ENCODE results near the gene THUMPD1.
A peak's percentile ranks its signal among the peaks of the same experiment; 100 is the strongest.
"Not testable (repeated sequence)": the region's sequence is repeated elsewhere in the genome, so short reads cannot be mapped to it uniquely, and the experiment has no call there.

The THUMPD1 gene

DNA sequence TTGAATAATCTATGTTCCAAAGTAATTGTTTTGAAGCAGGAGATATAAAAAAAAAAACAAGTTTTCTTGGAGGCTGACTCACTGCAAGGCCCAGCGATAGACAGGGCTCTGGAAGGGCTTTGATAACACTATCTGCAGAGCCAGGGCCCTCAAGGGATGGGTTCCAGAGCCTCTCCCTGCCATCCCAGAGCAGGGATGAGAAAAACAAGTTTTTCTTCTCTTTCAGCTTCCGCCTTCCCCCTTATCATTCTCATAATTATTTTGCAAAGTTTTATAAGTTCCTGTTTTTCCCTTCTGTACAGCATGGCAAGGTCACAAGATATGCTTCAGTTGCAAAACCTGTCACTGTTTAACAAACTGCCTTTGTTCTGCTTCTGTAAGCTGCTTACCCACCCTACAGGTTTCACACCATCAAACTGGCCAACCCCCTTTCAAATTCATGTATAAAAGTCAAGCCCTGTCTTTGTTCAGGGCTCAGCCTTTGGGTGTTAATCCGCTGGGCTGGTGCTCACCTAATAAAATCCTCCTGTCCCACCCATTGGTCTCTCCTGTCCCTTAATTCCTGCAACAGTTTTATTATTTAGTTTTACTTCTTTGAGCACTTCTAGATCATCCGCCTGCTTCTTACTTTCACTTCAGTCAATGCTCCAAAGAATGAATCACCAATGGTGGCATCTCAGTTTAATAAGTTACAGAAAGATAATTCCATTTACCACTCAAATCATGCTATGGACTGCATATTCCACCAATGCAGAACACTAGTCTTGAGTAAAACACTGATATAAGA lies 5.6 kb upstream of the THUMPD1 start:
- no peak for DNase-seq

DNA sequence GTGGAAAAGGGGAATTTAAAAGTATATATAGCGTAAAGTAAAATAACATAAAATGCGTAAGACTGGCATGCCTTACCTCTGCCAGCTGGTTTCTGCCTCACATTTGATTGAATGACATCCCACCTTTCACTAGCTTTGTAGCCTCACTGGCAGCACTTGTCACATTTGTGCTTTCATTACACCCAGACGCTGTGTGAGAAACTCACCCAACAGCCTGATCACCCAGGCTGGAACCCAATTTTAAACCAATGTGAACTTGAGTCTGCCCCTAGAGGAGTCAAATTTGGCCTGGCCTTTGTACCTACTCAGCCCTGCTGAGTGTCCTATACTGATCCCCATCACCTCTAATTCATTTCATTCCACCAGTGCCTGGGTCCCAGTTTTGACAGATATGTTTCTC lies 4.8 kb upstream of the THUMPD1 start:
- DNase-seq = no peak

DNA sequence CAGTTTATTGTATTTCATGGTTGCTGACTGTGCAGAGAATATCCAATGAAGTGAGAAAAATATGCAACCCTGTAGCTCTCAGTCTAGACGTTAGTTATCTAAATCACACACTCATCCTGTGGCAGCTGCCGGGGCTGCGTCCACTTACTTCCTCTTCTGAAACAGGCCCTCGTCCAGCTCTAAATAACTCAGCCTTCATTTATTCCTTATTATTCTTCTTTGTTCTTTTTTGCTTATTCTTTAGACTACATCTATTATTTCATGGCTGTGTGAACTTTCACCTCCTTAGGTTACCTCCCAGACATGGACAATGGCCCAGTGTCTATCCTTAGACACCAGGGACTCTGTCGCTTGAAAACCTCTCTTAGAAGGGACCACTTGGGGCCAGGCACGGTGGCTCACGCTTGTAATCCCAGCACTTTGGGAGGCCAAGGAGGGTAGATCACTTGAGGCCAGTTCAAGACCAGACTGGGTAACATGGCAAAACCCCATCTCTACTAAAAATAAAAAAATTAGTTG lies 3.4 kb upstream of the THUMPD1 start:
- DNase-seq = no peak

DNA sequence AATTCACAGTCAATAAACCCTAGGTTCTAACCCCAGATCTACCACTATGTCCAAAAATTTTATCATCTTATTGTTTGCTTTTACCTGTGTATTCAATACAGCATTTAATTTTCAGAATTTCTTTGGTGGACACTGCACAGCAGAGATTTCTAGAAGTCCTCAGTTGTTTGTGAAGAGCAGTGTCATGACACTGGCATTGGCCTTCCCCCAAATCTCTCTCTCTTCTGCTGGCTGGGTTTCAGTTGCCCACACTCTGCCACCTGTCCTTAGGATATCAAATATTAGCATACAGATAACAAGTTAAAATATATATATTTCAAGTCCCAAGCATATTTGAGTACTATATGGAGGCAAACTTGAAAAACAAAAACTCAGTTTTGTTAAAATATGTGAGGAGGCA lies 2.0 kb upstream of the THUMPD1 start:
- no peak for DNase-seq

DNA sequence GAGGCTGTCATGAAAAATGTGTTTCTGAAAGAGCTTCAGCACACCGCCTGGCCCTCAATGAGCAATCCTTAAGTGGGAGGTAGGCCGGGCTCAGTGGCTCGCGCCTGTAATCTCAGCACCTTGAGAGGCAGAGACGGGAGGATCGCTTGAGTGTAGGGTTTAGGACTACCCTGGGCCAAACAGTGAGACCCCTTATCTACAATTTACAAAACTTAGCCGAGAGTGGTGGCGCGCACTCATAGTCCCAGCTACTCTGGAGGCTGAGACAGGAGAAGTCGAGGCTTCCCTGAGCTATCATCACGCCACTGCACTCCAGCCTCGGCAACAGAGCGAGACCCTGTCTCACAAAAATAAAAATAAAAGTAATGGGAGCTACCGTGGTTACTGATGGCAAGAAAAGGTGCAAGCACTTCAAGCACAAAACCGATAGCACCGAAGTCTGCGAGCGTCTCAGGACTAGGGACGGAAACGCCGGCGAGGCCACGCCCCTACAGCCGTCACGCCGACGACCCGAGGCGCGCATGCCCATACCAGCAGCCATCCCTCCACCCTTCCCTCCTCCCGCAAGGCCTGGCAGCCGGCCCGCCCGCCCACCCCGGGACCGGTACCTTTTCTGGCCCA lies 607 bp downstream of the THUMPD1 start:
- peak; percentile 87 for DNase-seq

DNA sequence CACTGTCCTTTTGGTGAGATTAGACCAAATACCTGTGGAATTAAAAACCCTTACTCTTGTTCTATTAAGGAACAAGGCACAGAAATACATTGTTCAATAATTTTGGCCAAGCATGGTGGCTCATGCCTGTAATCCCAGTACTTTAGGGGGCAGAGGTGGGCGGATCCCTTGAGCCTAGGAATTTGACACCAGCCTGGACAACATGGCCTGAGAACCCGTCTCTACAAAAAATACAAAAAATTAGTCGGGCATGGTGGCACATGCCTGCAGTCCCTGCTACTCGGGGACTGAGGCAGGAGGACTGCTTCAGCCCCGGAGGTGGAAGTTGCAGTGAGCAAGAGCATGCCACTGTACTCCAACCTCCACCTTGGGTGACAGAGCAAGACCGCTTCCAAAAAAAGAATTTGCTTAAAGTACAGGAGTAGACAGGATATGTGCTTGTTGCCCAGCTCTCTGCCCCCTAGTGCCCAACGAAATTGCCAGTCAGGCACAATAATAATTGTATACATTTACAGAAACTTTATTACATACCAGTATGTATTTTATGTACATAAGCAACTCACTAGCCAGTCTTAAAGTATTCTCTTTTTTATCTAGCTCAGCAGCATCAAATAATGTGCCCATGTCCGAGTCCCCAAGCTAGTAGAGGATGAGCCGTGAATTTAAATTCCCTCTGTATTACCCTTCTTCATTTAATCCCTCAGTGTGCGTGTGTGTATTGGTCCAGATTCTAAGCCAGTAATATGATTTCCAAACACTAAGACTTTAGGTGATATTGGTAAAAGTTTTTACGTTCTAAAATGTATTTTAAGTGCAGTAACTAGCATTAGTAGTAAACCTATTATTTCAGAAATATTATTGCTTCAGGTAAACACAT lies 1.4 kb downstream of the THUMPD1 start:
- DNase-seq = peak; percentile 2

DNA sequence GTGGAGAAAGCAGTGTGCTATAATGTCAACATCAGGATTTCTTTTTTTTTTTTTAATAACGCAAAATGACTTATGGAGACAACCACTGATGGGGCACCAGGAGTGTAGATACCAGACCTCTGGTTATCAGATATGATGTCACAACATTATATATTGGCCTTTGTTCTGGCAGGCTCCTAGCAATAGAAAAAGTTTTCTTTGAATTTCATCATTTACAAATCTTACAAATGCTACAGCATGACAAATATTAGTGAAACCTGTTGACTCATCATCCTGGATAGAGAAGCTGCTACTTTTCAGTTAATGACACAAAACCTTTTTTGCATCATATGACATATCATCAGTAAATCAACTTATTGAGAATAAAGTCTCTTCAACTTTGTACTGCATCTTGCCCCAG lies 6.1 kb downstream of the THUMPD1 start:
- DNase-seq = no peak

DNA sequence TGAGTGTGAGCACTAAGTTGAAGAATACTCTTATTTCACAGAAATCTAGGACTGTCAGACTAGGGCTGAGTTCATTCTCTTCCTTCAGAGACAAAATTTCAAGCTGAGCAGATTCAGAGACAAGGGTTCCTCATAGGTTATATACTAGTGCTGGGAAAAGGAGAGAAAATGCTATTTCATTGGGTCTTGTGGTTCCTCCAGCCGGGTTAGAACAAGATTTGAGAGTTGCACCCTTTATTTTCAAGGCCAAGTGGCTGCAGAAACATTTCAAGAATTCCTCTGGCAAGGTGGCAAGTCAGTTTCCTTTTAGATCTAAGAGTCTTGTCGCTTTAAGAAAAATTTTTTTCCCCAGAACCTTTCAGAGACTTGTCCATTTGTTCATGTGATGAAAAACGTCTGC lies 6.8 kb downstream of the THUMPD1 start:
- DNase-seq = no peak

DNA sequence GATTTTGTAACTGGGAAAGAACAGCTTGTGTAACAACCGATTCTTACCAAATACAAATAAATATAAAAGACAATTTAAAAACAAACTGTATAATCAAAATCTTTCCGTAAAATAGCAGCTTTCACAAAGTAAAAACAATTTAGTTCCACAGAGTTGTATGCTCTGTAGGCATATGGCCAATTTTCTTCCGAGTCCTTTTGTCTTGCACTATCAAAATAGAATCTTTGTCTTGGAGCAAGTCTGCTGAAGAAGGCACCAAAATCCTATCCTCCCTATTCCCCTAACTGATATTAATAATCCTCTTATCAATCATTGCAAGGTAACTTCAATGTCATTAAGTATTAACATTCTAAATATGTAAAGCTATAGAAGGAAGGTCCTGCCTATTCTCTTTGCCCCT lies 7.6 kb downstream of the THUMPD1 start:
- no peak for DNase-seq

DNA sequence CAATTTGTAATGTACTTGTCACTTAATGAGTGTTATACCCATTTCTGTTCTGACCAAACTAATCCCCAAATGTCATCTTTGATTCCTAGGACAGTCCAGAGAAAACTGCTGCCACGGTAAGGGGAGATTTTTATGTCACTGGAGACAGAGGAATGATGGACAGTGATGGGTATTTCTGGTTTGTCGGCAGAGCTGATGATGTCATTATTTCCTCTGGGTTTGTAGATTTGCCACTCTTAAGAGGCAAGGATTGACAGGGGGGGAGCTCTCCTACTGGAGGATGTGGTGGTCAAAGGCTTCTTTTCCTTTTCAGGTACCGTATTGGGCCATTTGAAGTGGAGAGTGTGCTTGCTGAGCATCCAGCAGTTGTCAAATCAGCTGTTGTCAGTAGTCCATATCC lies 12.5 kb downstream of the THUMPD1 start:
- DNase-seq = no peak

DNA sequence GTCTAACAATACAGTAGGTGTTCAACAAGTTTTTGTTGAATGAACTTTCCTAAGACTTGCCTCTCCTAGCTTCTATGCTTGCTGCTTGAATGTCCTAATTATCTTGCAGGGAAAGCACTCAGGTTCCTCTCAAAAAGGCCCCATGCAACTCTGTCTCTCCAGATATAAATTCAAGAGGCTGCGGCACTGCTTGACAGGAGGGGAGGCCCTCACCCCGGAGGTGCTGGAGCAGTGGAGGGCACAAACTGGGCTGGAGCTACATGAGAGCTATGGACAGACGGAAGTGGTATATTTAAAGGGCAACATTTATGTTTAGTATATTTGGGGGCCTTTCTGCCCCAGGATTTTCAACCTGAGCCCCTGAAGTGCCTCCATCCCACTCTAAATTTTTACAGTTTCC lies 14.4 kb downstream of the THUMPD1 start:
- DNase-seq = no peak

DNA sequence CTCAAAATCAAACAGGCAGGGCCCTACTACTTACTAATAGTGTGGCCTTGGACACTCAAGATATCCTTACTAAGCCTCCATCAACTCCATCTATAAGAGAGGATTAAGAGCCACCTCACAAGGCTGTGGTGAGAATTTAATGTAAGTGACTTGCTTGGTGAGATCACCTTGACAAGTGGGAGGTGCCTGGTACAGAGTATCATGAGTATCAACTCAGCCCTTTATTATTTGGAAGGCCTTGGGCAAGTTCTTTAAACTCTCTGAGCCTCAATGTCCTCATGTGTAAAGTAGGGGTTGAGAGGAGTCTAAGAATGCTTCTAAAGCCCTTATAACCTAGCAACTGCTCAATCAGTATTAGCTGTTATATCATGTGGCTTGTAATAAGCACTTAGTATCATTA lies 15.0 kb downstream of the THUMPD1 start:
- DNase-seq = no peak

DNA sequence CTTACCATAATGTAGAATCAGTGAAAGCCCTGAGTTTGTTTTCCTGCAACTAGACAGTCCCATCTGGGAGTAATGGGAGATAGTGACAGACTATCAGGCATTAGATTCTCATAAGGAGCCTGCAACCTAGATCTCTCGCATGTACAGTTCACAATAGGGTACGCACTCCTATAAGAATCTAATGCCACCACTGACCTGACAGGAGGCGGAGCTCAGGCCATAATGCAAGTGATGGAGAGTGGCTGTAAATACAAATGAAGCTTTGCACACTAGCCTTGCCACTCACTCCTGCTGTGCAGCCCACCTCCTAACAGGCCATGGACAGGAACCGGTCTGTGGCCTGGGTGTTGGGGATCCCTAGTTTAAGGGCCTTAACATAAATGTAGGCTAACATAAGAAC lies 21.4 kb downstream of the THUMPD1 start:
- no peak for DNase-seq

DNA sequence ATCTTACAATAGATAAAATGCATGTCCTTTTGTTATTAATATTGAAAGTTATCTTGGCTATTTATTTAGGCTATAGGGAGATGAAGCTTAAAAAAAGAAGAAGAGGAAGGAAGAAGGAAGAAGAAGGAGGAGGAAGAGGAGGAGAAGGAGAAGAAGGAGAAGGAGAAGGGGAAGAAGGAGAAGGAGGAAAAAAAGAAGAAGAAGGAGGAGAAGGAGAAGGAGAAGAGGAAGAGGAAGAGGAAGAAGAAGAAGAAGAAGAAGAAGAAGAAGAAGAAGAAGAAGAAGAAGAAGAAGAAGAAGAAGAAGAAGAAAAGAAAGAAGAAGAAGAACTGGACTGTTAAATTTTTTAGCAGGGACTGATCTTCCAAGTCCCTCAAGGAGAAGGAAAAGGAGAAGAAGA lies 23.9 kb downstream of the THUMPD1 start:
- not testable (repeated sequence) for DNase-seq

DNA sequence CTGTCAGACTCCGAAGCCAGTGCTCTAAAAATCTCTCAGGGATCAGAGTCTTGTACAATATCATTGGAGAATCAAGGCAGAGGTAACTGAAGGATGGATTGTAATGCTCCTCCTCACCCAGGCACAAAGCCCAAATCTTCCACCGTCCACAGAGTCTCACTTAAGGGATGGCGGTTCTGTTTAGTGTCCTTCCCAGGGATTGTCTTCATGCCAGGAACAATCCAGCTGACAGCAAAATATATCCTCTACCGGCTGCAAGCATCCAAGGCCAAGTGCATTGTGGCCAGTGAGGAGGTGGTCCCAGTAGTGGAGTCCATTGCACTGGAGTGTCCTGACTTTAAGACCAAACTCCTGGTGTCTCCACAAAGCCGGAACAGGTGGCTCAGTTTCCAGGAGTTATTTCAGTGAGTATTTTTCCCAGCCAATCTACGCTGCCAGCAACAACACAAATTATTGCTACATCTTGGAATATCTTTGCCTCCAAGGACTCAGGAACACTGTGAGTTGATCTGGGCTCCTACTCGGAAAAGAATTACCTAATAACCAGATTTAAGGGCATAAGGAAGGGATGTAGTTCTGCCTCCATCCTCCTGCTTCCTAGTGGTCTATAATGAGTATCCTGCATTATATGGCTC lies 30.2 kb downstream of the THUMPD1 start:
- no peak for DNase-seq

DNA sequence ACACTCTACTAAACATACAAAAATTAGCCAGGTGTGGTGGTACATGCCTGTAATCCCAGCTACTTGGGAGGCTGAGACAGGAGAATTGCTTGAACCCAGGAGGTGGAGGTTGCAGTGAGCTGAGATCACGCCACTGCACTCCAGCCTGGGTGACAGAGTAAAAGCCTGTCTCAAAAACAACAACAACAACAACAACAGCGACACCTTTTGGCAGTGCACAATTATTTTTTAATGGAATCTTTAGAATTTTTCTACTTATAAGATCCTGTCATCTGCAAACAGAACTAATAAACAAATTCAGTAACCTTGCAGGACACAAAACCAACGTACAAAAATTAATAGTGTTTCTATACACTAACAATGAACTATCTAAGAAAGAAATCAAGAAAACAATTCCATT lies 33.5 kb downstream of the THUMPD1 start:
- not testable (repeated sequence) for DNase-seq

DNA sequence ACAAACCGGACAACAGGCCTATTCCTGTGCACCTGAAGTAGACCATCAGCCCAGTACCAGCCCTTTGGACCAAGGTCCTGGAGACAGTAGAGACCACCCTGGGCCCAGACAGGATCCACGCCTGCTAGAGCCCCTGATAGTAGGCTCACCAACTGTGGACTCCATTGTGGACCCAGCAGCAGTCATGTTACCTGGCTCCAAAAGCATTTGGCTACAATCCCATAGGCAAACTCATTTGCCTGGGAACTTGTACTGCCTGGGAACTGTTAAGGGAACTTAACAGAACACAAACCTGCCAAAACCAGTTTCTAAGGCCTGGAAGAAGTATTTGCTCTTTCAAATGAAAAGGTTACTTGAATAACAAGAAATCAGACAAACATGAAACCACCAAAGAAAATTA lies 34.2 kb downstream of the THUMPD1 start:
- DNase-seq = no peak

DNA sequence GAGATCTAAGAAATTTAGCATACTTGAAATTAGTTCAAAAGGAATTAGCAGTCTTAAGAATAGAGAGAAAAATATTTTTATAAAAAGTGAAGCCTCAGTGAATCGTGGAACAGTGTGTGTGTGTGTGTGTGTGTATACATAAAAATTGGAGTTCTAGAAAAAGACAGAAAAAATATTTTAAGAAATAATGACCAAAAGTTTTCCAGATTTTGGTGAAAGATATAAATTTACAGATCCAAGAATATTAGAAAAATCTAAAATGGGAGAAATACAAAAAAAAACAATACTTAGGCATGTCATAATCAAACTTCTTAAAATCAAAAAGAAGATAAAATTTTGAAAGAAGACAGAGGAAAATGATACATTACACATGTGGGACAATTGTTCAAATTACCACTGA lies 35.6 kb downstream of the THUMPD1 start:
- DNase-seq = not testable (repeated sequence)

DNA sequence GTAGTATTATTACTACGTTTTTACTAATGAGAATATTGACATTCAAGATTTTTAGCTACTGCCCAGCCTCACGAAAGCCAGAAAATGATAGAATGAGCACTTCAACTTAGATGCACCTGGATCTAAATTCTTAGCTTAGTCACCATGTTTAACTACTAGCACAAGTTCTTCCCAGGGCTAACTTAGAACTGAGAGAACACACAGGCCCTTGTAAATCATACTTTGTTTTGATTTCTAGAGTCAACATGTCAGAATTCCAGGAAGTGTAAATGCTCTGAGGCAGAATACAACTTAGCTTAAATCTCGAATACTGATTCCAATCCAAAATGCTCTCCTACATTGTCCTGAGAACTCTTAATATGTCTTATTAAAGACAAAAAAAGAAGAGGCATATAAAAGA lies 37.3 kb downstream of the THUMPD1 start:
- no peak for DNase-seq

DNA sequence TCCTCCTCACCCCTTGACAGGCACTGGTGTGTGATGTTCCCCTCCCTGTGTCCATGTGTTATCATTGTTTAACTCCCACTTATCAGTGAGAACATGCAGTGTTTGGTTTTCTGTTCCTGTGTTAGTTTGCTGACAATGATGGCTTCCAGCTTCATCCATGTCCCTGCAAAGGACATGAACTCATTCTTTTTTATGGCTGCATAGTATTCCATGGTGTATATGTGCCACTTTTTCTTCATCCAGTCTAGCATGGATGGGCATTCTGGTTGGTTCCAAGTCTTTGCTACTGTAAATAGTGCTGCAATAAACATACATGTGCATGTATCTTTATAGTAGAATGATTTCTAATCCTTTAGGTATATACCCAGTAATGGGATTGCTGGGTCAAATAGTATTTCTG lies 39.9 kb downstream of the THUMPD1 start:
- DNase-seq = not testable (repeated sequence)

DNA sequence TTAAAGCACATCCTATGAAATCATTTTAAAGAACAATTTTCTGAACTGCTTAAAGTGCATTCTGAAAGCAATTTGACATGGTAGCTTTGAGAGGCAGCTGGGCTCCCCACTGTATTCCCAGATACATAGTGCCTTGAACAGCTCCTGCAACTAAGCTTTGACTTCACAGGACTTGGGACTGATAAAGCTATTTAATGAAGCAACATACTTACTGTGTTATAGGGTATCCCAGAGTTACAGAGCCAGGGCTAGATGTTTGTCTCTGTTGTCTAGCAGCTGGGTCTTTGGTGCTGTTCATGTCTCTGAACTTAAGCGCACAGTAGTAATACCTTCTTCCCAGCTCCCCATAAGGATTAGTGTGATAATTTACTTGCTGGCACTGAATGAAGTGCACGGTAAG lies 45.0 kb downstream of the THUMPD1 start:
- no peak for DNase-seq

DNA sequence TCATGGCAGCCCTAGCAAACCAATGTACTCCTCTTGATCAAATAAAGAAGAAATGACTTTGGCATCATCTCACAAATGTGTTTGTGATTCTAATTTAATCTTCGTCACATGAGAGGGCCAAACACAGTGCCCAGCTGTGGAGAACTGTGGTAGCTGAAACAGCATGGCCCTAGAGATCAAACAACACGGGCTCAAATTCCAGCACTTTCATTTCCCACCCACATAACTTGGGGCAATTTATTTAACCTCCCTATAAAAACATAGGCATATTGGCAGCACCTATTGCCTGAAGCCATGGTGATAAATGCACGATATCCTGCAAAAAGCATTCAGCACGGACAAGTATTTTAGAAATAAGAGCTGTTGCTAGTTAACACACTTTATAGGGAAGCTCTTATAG lies 46.6 kb downstream of the THUMPD1 start:
- DNase-seq = no peak

DNA sequence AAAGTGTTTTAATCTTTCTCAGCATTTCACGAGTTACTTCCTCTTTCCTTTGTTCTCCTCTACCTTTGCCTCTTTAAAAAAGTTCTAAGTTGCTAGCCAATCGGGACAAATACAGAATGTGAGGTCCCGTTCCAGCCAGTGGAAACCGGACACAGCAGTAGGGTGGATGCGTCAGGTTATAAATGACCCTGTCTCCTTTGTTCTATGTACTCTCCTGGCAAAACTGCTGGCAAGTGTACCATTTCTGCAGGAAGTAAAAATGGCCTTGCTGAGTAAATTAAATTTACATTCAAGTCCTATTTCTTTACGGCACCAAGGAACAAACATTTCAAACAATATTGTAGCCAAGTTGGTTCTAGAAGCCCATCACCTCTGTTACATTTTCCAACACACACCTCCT lies 47.5 kb downstream of the THUMPD1 start:
- DNase-seq = not testable (repeated sequence)
